GM21528 (cell line): ENCODE results near the gene ASL.
"Not testable (repeated sequence)": the region's sequence is repeated elsewhere in the genome, so short reads cannot be mapped to it uniquely, and the experiment has no call there.

ENCODE experiments used
- ATAC-seq: cut with Tn5 transposase; IDR thresholded peaks from one replicate; pipeline ENCODE4 v1.9.1; 2021; ENCODE audit warnings: mild to moderate bottlenecking, moderate library complexity; ENCODE audit not compliant: unreplicated experiment, low FRiP score

ASL gene

DNA sequence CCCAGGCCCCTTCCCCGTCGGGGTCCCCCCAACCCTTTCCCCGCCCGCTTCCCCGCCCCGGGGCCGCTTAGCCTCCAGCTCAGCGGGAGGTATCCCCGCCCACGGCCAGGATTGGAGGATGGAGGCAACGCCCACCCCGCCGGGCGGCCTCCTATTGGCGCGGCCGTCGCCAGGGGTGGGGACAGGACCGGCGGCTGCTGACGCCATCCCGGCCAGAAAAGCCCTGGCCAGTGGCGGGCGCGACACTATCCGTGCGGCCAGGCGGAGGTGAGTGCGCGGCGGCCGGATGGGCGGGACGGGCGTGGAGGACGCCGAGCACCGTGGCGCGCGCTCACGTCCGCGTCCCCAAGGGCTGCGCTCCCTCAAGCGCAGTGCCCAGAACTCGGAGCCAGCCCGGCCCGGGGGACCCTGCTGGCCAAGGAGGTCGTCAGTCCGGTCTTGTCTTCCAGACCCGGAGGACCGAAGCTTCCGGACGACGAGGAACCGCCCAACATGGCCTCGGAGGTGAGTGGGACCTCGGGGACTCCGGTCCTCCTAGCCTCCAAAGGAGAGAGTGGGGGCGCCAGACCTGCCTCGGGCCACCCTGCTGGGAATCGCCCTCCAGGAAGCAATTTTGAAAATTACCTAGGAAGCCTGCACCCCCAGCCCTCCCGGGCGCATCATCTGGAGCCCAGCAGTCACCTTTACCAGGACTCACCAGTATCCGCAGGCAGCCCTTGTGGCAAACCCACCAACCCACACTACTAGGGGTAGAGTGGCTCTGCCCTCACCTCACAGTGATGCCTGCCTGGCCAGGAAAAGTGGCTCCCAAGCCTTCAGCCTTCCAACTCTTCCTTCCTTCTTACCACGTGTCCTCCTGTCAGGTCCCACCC, at the start of gene ASL:
Gene ASL (plus strand): TSS at position 230 of the 872 bp plus-strand sequence. CDS start 263 bp downstream, at position 493.
- peak; percentile 98 for ATAC-seq

DNA sequence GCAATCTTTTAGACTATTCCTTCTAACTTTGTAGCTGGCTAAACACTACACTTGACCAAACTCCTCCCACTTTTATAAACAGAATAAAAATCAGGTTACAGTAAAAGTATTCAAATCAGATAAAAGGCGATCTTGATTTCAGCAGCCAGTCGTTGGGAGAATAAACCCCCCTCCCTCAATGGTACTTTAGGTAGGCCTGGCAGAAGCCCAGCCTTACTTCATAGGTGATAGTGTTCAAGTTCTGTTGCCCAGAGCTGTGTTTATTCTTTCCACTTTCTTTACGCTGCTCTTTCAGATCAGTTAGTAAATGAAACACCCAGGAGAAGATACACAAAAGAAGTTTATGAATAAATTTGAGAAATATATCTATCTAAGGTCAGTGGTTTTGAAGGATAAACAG, 47.3 kb upstream of the ASL start:
- not testable (repeated sequence) for ATAC-seq

GRCh38 chr7:66033471-66034385, 41.9 kb upstream of the ASL start:
- no peak for ATAC-seq

DNA sequence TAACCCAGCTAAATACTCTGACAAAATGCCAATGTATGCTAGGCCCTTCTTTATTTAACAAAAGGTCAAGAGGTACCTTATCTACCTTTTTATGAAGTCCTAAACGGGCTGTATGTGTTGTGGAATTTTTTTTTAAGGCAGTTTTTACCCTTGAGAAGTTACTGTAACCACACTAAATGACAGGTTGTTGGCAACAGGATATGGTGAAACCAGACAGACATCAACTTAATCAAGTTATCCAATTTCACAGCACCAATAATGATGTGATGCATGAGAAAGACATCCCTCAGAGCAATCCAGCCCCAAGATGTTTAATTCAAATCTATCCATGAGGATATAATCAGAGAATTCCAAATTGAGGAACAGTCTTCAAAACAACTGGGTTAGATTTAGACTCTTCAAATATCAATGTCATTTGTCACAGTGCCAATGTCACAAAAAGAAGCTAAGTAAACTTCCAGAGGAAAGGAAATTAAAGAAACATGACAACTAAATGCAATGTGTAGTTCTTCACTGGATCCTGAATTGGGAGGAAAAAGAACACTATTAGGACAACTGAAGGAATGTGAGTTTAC, 41.1 kb upstream of the ASL start:
- ATAC-seq: not testable (repeated sequence)

- ATAC-seq: no peak
These were observed 39.2 kb upstream of the ASL start for GRCh38 chr7:66036382-66036781.

- no peak for ATAC-seq
These were observed 38.8 kb upstream of the ASL start for GRCh38 chr7:66036788-66037187.

DNA sequence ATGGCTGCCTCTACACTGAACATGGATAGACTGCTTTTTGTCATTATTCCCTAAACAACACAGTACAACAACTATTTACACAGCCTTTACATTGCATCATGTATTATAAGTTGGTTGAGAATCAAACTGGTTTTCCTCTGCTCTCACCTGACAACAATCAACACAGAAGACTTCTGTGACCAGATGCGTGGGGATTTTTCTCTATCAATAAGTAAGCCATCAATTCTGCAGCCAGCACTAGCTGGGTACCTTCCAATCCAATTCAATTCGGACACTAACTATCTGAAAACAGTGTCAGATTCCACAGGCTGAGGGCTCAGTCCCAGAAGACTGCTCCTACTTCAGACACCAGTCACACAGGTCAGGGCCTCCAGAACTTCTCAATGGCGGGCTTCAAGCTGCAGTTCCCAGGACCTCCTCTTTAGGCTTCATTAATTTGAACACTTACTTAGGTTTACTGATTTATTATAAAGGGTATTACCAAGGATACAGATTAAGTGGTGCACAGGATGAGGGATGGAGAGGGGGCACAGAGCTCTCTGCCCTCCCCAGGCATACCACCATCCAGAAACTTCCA, 36.4 kb upstream of the ASL start:
- no peak for ATAC-seq

GRCh38 chr7:66043681-66044497, 31.7 kb upstream of the ASL start:
- ATAC-seq: no peak

GRCh38 chr7:66044498-66044854, 31.1 kb upstream of the ASL start:
- not testable (repeated sequence) for ATAC-seq

DNA sequence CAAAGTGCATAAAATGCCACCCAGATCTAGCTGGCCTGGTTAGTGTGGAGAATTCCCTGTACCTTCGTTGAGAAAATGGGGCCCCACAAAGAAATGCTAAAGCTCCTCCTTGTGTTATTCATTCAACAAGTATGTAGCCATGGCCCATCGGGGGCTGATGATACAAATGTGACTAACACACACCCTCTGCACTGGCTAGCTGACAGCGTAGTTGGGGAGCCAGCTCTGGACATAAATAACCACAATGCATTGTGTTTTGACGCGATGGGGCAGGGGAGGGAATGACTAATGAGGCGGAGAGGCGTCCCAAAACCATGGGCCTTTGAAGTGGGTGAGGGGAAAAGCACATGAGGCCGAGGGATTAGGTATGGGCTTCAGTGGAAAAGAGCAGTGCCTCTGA, 28.2 kb upstream of the ASL start:
- no peak for ATAC-seq

DNA sequence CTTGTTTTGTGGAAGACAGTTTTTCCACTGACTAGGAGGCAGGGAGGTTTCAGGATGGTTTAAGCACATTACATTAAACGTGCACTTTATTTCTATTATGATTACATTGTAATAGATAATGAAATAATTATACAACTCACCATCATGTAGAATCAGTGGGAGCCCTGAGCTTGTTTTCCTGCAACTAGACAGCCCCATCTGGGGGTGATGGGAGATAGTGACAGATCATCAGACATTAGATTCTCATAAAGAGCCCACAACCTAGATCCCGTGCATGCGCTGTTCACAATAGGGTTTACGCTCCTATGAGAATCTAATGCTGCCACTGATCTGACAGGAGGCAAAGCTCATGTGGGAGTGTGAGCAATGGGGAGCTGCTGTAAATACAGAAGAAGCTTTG, 25.7 kb upstream of the ASL start:
- not testable (repeated sequence) for ATAC-seq

DNA sequence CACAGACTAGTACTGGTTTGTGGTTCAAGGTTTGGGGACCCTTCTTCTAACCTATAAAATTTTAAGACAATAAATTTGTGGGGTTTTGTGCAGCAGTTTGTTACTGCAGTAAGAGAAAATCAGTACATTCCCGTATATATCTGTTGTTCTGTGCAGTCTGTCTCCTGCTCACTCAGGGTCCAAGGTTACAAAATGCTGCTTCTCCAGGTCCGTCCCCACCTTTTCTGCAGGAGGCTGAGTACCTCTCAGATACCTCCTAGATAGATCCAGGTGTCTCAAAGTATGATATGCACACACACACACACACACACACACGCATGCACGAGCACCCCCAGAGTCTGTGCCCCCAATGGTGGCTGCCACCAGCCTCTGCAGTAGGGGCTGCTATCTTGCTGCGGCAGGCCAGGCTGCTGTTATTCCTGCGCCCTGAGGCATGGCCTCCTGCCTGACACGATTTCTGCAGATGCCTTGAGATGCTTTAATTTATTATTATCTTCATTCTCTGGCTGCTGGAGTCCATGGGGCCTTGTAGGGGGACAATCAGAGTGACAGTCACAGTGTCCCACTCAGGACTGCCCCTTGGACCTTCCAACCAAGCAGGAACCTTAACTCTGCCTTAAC, 25.2 kb upstream of the ASL start:
- no peak for ATAC-seq

DNA sequence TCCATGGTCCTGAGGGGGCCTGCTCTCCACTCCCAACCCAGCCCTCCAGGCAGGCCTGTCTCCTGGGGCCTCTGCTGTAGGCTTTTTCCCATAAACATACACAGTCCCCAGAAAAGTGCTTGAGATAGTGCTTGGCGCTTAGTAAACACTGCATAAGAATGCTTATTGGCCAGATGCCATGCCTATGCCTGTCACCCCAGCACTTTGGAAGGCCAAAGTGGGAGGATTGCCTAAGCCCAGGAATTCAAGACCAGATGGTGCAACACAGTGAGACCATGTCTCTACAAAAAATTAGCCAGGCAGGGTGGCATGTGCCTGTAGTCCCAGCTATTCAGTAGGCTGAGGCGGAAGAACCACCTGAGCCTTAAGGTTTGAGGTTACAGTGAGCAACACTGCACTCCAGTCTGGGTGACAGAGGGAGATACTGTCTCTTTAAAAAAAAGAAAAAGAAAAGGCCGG, 24.6 kb upstream of the ASL start:
- no peak for ATAC-seq

GRCh38 chr7:66052447-66052846, 23.2 kb upstream of the ASL start:
- no peak for ATAC-seq

- ATAC-seq: no peak
These were observed 21.6 kb upstream of the ASL start for GRCh38 chr7:66054063-66054462.

DNA sequence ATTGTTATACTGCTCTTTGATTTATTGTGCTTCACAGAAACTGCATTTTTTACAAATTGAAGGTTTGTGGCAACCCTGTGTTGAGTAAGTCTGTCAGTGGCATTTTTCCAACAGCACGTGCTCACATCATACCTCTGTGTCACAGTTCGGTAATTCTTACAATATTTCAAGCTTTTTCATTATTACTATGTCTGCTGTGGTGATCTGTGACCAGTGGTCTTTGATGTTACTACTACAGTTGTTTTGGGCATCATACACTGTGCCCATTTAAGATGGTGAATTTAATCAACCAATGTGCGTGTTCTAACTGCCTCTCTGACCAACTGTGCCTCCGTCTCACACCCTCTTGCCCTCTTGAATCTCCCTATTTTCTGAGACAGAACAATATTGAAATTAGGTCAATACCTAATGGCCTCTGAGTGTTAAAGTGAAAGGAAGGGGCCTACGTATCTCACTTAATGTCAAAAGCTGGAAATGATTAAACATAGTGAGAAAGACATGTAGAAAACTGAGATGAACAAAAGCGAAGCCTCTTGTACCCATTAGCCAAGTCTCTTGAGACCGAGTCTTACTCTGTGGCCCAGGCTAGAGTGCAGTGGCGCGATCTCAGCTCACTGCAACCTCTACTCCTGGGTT, 20.2 kb upstream of the ASL start:
- ATAC-seq: peak; percentile 66

DNA sequence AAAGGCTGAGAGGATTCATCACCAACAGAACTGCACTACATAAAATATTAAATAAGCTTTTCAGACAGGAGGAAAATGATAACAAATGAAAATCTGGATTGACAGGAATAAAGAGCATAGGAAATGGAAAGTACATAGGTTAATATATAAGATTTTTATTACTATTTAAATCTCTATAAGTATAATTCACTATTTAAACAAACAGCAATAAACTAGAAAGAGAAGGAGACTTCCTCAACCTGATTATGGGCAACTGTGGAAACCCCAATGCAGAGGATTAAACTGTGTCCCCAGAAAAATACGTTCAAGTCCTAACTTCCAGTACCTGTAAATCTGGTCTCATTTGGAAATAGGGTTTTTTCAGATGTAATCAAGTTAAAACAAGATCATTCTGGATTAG, 14.8 kb upstream of the ASL start:
- ATAC-seq: no peak

DNA sequence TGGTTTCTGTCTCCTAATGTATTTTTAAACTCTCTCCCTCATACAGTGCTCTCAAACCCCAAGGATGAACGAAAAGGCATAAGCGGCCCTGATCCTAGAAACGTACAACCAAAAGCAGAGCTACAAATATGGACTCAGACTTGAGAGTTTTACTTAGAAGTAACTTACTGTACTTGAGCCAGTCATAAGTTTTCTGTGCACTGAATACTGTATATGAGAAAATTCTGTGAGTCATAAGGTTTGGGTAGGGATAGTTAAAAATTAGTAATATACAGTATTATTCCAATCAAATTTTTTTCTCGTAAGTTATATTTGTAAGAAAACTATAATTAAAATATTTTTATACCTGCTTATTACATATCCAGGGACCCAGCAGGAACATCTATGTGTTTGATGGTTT, 5.9 kb upstream of the ASL start:
- no peak for ATAC-seq

DNA sequence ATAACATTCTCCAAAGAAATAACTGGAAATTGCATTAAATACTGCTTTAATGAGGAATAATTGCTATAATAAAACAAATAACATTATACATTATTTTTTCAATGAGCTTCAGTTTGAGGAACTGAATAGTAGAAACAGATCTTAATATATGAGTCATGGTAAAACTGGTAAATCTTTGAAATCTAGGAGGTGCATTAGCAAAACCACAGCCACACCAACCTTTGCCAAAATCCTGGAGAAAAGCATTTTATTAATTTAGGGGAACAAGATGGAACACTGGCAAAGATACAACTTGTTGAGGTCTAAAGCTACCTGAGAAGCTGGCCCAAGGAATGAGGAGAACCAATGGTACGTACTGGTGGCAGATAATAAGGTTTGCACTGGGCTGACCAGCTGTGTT, 5.4 kb upstream of the ASL start:
- ATAC-seq: no peak
